SK-N-SH treated with all-trans-retinoic acid at 6 μM for 48 hours (cell line): ENCODE data around the gene DNAAF5.

Source experiments
- ATAC-seq: fragments of 200-7000 bp; cut with Tn5 transposase; 3 replicates; pipeline ENCODE4 v1.9.1; 2020; ENCODE audit warnings: mild to moderate bottlenecking, moderate library complexity
- BACH2 ChIP-seq: fragments of 250-450 bp; sonication (Bioruptor Pico); IDR thresholded peaks from 2 replicates; pipeline ENCODE4 v1.9.0; 2021; ENCODE audit warnings: mild to moderate bottlenecking, borderline replicate concordance
- CSDC2 ChIP-seq: fragments of 250-450 bp; sonication (Bioruptor Pico); IDR thresholded peaks from 2 replicates; pipeline ENCODE4 v1.5.0; 2020; ENCODE audit warnings: mild to moderate bottlenecking, moderate library complexity
- ESRRG ChIP-seq: fragments of 250-450 bp; sonication (Bioruptor Pico); IDR thresholded peaks from 2 replicates; pipeline ENCODE4 v1.6.1; 2021; ENCODE audit warnings: mild to moderate bottlenecking
- GLIS3 ChIP-seq: fragments of 250-450 bp; sonication (Bioruptor Pico); IDR thresholded peaks from 2 replicates; pipeline ENCODE4 v1.5.0; 2020; ENCODE audit warnings: mild to moderate bottlenecking, moderate library complexity
- ISL1 ChIP-seq: fragments of 250-450 bp; sonication (Bioruptor Pico); IDR thresholded peaks from 2 replicates; pipeline ENCODE4 v2.1.2; 2022; ENCODE audit warnings: mild to moderate bottlenecking, moderate library complexity
- PATZ1 ChIP-seq: fragments of 250-450 bp; sonication (Bioruptor Pico); IDR thresholded peaks from 2 replicates; pipeline ENCODE4 v1.8.0; 2020; ENCODE audit warnings: mild to moderate bottlenecking, moderate library complexity, borderline replicate concordance
- PPARA ChIP-seq: fragments of 250-450 bp; sonication (Bioruptor Pico); IDR thresholded peaks from 2 replicates; pipeline ENCODE4 v1.5.0; 2020; ENCODE audit warnings: mild to moderate bottlenecking, borderline replicate concordance
- TCF4 ChIP-seq: fragments of 250-450 bp; sonication (Bioruptor Pico); IDR thresholded peaks from 2 replicates; pipeline ENCODE4 v1.8.0; 2021; ENCODE audit warnings: mild to moderate bottlenecking, moderate library complexity, borderline replicate concordance
- TSHZ2 ChIP-seq: fragments of 250-450 bp; sonication (Bioruptor Pico); IDR thresholded peaks from 2 replicates; pipeline ENCODE4 v1.5.0; 2020; ENCODE audit warnings: mild to moderate bottlenecking, moderate library complexity
- ZC3H10 ChIP-seq: fragments of 250-450 bp; sonication (Bioruptor Pico); IDR thresholded peaks from 2 replicates; pipeline ENCODE4 v1.5.1; 2021; ENCODE audit warnings: mild to moderate bottlenecking, moderate library complexity
- ZFP3 ChIP-seq: fragments of 250-450 bp; sonication (Bioruptor Pico); IDR thresholded peaks from 2 replicates; pipeline ENCODE4 v1.5.0; 2020; ENCODE audit warnings: mild to moderate bottlenecking, moderate library complexity
- ZFP30 ChIP-seq: fragments of 450-650 bp; formaldehyde crosslinking; IDR thresholded peaks from 2 replicates; pipeline ENCODE4 v1.5.0; 2022; ENCODE audit warnings: mild to moderate bottlenecking, moderate library complexity
- ZNF565 ChIP-seq: fragments of 450-650 bp; formaldehyde crosslinking; conservative IDR thresholded peaks from 2 replicates; pipeline ENCODE4 v1.5.0; 2020; ENCODE audit warnings: low read depth, mild to moderate bottlenecking, moderate library complexity
- ZNF70 ChIP-seq: fragments of 450-650 bp; formaldehyde crosslinking; IDR thresholded peaks from 2 replicates; pipeline ENCODE4 v1.5.0; 2020; ENCODE audit warnings: mild to moderate bottlenecking, moderate library complexity
- ZNF8 ChIP-seq: fragments of 450-650 bp; formaldehyde crosslinking; IDR thresholded peaks from 2 replicates; pipeline ENCODE4 v1.5.0; 2020; ENCODE audit warnings: mild to moderate bottlenecking, moderate library complexity
- TF ChIP-seq, protein P1 (sequence below): fragments of 250-450 bp; sonication (Bioruptor Pico); IDR thresholded peaks from 2 replicates; pipeline ENCODE4 v1.5.1; 2021; ENCODE audit warnings: mild to moderate bottlenecking, moderate library complexity
- TF ChIP-seq, protein P2 (sequence below): fragments of 250-450 bp; sonication (Bioruptor Pico); IDR thresholded peaks from 2 replicates; pipeline ENCODE4 v1.5.1; 2020; ENCODE audit warnings: low read depth, mild to moderate bottlenecking, moderate library complexity

DNAAF5 gene

DNA sequence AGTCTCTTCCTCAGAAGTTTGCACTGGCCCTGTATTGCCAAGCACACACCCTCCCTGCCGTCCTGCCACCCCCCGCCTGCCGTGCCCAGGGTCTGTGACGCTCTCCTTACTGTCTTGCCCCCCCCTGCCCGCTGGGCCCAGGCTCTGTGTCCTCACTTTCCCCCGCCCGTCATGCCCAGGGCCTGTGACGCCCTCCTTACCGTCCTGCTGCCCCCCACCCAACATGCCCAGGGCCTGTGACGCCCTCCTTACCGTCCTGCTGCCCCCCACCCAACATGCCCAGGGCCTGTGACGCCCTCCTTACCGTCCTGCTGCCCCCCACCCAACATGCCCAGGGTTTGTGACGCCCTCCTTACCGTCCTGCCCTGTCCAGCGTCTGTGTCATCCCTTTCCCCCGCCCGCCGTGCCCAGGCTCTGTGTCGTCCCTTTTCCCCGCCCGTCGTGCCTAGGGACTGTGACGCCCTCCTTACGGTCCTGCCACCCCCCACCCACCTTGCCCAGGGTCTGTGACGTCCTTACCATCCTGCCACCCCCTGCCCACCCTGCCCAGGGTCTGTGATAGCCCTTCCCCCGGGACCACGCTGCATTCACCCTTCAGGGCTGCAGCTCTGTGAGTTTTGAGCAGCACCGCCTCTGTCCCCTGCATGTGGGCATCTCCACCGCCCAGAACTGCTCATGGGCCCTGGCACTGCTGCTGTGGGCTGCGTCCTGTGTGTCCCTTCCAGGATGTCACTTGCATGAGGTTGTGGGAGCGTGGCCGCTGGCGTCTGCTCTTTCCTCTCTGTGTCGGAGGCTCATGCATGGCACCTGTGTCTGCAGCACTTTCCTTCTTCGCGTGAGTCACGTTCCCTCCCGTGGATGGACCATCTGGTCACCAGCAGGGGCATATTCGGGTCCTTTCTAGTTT is 19.9 kb downstream of the DNAAF5 start:
- TF ChIP-seq, protein P1, sequence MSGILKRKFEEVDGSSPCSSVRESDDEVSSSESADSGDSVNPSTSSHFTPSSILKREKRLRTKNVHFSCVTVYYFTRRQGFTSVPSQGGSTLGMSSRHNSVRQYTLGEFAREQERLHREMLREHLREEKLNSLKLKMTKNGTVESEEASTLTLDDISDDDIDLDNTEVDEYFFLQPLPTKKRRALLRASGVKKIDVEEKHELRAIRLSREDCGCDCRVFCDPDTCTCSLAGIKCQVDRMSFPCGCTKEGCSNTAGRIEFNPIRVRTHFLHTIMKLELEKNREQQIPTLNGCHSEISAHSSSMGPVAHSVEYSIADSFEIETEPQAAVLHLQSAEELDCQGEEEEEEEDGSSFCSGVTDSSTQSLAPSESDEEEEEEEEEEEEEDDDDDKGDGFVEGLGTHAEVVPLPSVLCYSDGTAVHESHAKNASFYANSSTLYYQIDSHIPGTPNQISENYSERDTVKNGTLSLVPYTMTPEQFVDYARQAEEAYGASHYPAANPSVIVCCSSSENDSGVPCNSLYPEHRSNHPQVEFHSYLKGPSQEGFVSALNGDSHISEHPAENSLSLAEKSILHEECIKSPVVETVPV (CRISPR knock-in tag): no peak
- TF ChIP-seq BACH2 (CRISPR knock-in tag) (no peak), TCF4 (CRISPR knock-in tag) (no peak), PATZ1 (CRISPR knock-in tag) (no peak), ZFP30 (CRISPR knock-in tag) (no peak), ZNF70 (no peak)
- ATAC-seq: no peak

- TF ChIP-seq TCF4 (CRISPR knock-in tag) (no peak), BACH2 (CRISPR knock-in tag) (no peak), ZNF565 (CRISPR knock-in tag) (no peak), ZFP30 (CRISPR knock-in tag) (no peak), ZNF8 (CRISPR knock-in tag) (no peak), CSDC2 (CRISPR knock-in tag) (no peak), GLIS3 (CRISPR knock-in tag) (no peak)
- TF ChIP-seq, protein P2, sequence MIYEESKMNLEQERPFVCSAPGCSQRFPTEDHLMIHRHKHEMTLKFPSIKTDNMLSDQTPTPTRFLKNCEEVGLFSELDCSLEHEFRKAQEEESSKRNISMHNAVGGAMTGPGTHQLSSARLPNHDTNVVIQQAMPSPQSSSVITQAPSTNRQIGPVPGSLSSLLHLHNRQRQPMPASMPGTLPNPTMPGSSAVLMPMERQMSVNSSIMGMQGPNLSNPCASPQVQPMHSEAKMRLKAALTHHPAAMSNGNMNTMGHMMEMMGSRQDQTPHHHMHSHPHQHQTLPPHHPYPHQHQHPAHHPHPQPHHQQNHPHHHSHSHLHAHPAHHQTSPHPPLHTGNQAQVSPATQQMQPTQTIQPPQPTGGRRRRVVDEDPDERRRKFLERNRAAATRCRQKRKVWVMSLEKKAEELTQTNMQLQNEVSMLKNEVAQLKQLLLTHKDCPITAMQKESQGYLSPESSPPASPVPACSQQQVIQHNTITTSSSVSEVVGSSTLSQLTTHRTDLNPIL: no peak
- no peak for ATAC-seq
These were observed 20.7 kb downstream of the DNAAF5 start for GRCh38 chr7:747186-747585.

DNA sequence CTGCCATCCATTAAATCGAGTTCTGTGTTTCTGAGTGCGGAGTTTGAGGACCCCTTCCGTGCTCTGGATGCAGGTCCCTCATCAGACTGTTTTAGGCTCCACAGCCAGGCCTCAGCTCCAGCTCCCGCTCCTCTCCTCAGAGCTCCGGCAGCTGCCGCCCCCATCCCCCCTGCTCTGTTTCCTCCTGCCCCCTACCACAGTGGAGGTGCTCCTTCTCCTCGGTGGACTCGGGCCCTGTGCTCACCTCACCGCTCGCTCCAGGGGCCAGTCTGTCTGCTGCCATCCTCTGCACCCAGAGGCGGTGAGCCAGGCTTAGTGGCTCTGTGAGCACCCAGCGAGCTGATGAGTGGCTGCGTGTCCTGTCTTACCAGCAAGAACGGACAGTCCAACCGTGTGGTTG is 21.9 kb downstream of the DNAAF5 start:
- TF ChIP-seq ZNF565 (CRISPR knock-in tag) (no peak), ZNF70 (no peak), CSDC2 (CRISPR knock-in tag) (no peak), ISL1 (CRISPR knock-in tag) (no peak), ZFP3 (no peak)
- no peak for ATAC-seq

DNA sequence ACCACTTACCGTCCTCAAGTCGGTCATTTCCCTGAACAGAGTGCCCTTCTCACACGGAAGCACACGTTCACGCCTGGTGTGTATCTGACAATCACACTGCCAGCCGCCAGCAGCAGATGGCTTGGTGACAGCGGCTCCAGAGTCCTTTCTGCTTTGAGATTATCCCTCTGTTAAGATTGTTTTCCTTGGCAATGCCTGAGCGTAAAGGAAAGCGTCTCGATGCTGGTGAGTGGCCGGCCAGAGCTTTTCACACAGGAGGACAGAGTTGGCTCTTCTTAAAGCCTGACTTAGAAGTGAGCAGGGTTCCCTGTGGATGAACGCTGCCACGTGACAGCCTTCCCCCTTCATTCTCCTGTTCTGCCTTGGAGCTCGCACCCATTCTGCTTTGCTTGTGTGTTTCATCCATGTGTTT is 22.6 kb downstream of the DNAAF5 start:
- ATAC-seq: peak; percentile 35; the same call in 1 of the 3 replicates
- TF ChIP-seq ESRRG (CRISPR knock-in tag) (no peak), TCF4 (CRISPR knock-in tag) (peak; percentile 77), TSHZ2 (peak; percentile 63; the same call in 1 of the 2 replicates)

- no peak for ATAC-seq
- no peak for TF ChIP-seq TCF4 (CRISPR knock-in tag)
- no peak for TF ChIP-seq ZFP30 (CRISPR knock-in tag)
- no peak for TF ChIP-seq BACH2 (CRISPR knock-in tag)
- no peak for TF ChIP-seq ZC3H10 (CRISPR knock-in tag)
- TF ChIP-seq GLIS3 (CRISPR knock-in tag): no peak
- TF ChIP-seq, protein P2: no peak
- no peak for TF ChIP-seq ZFP3
- TF ChIP-seq TSHZ2: no peak
- no peak for TF ChIP-seq PPARA (CRISPR knock-in tag)
These were observed 23.8 kb downstream of the DNAAF5 start for GRCh38 chr7:750111-750905.
